ENCODE measurements around the gene GPX5. TPM values are rescaled to one million over a fixed set of nuclear protein-coding genes. Genes with fewer than 3 reads are reported as not detected.

Gene GPX5
- not detected in 2 replicates for total RNA-seq

GRCh38 chr6:28525496-28526039 is at the start of gene GPX5:
Gene GPX5, plus strand, starts transcription at chr6:28525881. Its CDS starts 133 bp downstream, at chr6:28526014.

GRCh38 chr6:28515676-28516075 is 10.0 kb upstream of the GPX5 start, which contains the start of gene GPX6:
Gene GPX6, minus strand, starts transcription at chr6:28515793. Its CDS starts 50 bp downstream, at chr6:28515743.

Other genes with a start within 250 kb of the GPX5 start
- 2.5 and 4.9 TPM in 2 replicates for gene PGBD1, start 244.3 kb upstream of the GPX5 start, total RNA-seq
- 2.1 and 2.9 TPM in 2 replicates for gene ZSCAN31, start 189.7 kb upstream of the GPX5 start, total RNA-seq
- gene ZKSCAN3, start 175.9 kb upstream of the GPX5 start, total RNA-seq, result 2.1 and 3.2 TPM in 2 replicates
- 3.3 and 3.5 TPM in 2 replicates for gene ZSCAN12, start 126.1 kb upstream of the GPX5 start, total RNA-seq
- gene ZSCAN23, start 82.4 kb upstream of the GPX5 start, total RNA-seq, result 0.65 and 7.4 TPM in 2 replicates
- not detected in 2 replicates for gene GPX6, start 10.1 kb upstream of the GPX5 start, total RNA-seq

Measured in mesangial cell (primary cell).